Measurements from ENCODE around the gene FGD4. TPM values are rescaled to one million over a fixed set of nuclear protein-coding genes. Genes with fewer than 3 reads are reported as not detected.

Gene FGD4
- total and polyA plus RNA-seq, 2 of the 4 experiments (the other 2 are of a cell fraction) = 2.1 to 8.8 TPM

DNA sequence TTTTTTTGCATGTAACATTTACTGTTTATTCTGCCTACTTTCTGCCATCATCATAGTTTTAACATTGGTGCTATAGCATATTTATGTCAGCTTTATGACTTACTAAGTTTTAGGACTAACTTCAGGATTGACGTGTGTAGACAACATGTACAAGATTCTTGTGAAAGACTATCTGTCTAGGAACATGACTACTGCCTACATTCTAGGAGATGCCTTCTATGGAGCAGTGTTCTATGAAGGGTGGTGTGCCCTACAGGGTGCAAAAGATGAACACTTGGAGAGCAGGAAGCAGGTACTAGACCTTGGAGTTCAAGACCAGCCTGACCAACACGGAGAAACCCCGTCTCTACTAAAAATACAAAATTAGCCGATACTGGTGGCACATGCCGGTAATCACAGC lies 118.6 kb downstream of the FGD4 start:
- TF ChIP-seq SMC3 (IDR thresholded peaks at IDR 0.05; ENCODE audit: low read depth, low read length) (no peak), RFX5 (IDR thresholded peaks at IDR 0.05; ENCODE audit: low read depth, low read length) (no peak), RCOR1 (IDR thresholded peaks at IDR 0.05; ENCODE audit: insufficient replicate concordance, low read length) (no peak), CHD1 (IDR thresholded peaks at IDR 0.05; ENCODE audit: low read depth, low read length) (no peak), POLR2A (IDR thresholded peaks at IDR 0.05; ENCODE audit: low read depth, low read length) (no peak), CEBPB (IDR thresholded peaks at IDR 0.05; ENCODE audit: low read depth, low read length) (no peak)
- TF ChIP-seq, protein P1, sequence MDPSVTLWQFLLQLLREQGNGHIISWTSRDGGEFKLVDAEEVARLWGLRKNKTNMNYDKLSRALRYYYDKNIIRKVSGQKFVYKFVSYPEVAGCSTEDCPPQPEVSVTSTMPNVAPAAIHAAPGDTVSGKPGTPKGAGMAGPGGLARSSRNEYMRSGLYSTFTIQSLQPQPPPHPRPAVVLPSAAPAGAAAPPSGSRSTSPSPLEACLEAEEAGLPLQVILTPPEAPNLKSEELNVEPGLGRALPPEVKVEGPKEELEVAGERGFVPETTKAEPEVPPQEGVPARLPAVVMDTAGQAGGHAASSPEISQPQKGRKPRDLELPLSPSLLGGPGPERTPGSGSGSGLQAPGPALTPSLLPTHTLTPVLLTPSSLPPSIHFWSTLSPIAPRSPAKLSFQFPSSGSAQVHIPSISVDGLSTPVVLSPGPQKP (IDR thresholded peaks at IDR 0.05; ENCODE audit: borderline replicate concordance, low read depth, low read length) = no peak
- TF ChIP-seq, protein P2, sequence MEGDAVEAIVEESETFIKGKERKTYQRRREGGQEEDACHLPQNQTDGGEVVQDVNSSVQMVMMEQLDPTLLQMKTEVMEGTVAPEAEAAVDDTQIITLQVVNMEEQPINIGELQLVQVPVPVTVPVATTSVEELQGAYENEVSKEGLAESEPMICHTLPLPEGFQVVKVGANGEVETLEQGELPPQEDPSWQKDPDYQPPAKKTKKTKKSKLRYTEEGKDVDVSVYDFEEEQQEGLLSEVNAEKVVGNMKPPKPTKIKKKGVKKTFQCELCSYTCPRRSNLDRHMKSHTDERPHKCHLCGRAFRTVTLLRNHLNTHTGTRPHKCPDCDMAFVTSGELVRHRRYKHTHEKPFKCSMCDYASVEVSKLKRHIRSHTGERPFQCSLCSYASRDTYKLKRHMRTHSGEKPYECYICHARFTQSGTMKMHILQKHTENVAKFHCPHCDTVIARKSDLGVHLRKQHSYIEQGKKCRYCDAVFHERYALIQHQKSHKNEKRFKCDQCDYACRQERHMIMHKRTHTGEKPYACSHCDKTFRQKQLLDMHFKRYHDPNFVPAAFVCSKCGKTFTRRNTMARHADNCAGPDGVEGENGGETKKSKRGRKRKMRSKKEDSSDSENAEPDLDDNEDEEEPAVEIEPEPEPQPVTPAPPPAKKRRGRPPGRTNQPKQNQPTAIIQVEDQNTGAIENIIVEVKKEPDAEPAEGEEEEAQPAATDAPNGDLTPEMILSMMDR (conservative IDR thresholded peaks at IDR 0.05; ENCODE audit: low read depth, low read length) = no peak
- no peak overlapping the region for H3K56ac ChIP-seq (ENCODE audit: extremely low read depth, insufficient read depth, low read length)
- no peak overlapping the region for H3K9ac ChIP-seq (ENCODE audit: low read depth, low read length)
- no peak overlapping the region for H2BK120ac ChIP-seq (ENCODE audit: low read depth, low read length)
- no peak overlapping the region for H2BK20ac ChIP-seq (ENCODE audit: low read depth, low read length)
- H4K5ac ChIP-seq (ENCODE audit: low read depth, low read length) = no peak overlapping the region
- H2BK5ac ChIP-seq (ENCODE audit: low read depth, low read length, poor library complexity, severe bottlenecking) = no peak overlapping the region
- no peaks in the 10 kb centered on the region for H3K36me3 ChIP-seq (ENCODE audit: control insufficient read depth, insufficient read depth, low read length)
- H3K4ac ChIP-seq (ENCODE audit: low read depth, low read length) = no peak overlapping the region
- no peak overlapping the region for H2AK5ac ChIP-seq (ENCODE audit: low read depth, low read length)
- 0 out of 2 replicates have a peak, but pooled peaks cover 2% of the 10 kb centered on the region for H3K9me1 ChIP-seq (ENCODE audit: insufficient read depth, low read length)
- CTCF ChIA-PET = no interaction called here
- no peak overlapping the region for H2AFZ ChIP-seq (replicated peaks; ENCODE audit: low read length, poor library complexity)
- H3K4me3 ChIP-seq (ENCODE audit: insufficient read depth, low read depth, low read length) = no peak overlapping the region
- WGBS, 2 experiments (ENCODE audit: extremely low coverage in 2 of 2, insufficient read length in 1 of 2) = no CpG with 5 or more reads among the region's 5 CpGs
- no peaks in the 10 kb centered on the region for H3K79me1 ChIP-seq (ENCODE audit: low read depth in 1 of 2, low read length in 2 of 2)
- ATAC-seq (ENCODE audit: low read depth) (no peak), DNase-seq (no peak)
- no peak overlapping the region for H2BK15ac ChIP-seq (ENCODE audit: low read depth, low read length)
- H2AK9ac ChIP-seq (replicated peaks; ENCODE audit: low read depth, low read length, poor library complexity) = no peak overlapping the region
- no peaks in the 10 kb centered on the region for H3K4me1 ChIP-seq (ENCODE audit: control insufficient read depth, insufficient read depth, low read length)
- no peak overlapping the region for H4K91ac ChIP-seq (ENCODE audit: insufficient read depth, low read depth, low read length)
- no TSS peak for BruUV-seq (replicated peaks)
- no peak overlapping the region for H3K18ac ChIP-seq (ENCODE audit: low read depth, low read length)
- no peak overlapping the region for H3K23ac ChIP-seq (ENCODE audit: low read depth, low read length)
- no peaks in the 10 kb centered on the region for H4K20me1 ChIP-seq (ENCODE audit: insufficient read depth, low read length)
- dilution Hi-C loops (cut with HindIII; ENCODE audit: low sequenced_read_pairs, unreplicated experiment) (no loop called here), intact Hi-C loops (cut with micrococcal nuclease) (no loop called here), in situ Hi-C loops (cut with MboI; ENCODE audit: low sequenced_read_pairs) (no loop called here)
- H3K27me3 ChIP-seq (ENCODE audit: control insufficient read depth, insufficient read depth, low read length) = peaks cover 4% of the 10 kb centered on the region
- H3K14ac ChIP-seq (replicated peaks; ENCODE audit: low read depth, low read length) = no peak overlapping the region
- POLR2A ChIA-PET (ENCODE audit: unreplicated experiment) = no interaction called here
- no peak overlapping the region for H3K27ac ChIP-seq (ENCODE audit: insufficient read depth, low read length)
- no peak overlapping the region for H3K4me2 ChIP-seq (ENCODE audit: low read depth, low read length)
- H3K9me3 ChIP-seq (ENCODE audit: control insufficient read depth, insufficient read depth, low read length) = no peaks in the 10 kb centered on the region
- H4K8ac ChIP-seq (ENCODE audit: low read depth in 2 of 2, low read length in 2 of 2) = no peak overlapping the region

All from IMR-90 (cell line).